Measurements from ENCODE around the gene ARF3. TPM values are rescaled to one million over a fixed set of nuclear protein-coding genes. Genes with fewer than 3 reads are reported as not detected.

ARF3 gene
- total RNA-seq, 2 experiments from 2014 or later: 88.0 to 96.5 TPM

DNA sequence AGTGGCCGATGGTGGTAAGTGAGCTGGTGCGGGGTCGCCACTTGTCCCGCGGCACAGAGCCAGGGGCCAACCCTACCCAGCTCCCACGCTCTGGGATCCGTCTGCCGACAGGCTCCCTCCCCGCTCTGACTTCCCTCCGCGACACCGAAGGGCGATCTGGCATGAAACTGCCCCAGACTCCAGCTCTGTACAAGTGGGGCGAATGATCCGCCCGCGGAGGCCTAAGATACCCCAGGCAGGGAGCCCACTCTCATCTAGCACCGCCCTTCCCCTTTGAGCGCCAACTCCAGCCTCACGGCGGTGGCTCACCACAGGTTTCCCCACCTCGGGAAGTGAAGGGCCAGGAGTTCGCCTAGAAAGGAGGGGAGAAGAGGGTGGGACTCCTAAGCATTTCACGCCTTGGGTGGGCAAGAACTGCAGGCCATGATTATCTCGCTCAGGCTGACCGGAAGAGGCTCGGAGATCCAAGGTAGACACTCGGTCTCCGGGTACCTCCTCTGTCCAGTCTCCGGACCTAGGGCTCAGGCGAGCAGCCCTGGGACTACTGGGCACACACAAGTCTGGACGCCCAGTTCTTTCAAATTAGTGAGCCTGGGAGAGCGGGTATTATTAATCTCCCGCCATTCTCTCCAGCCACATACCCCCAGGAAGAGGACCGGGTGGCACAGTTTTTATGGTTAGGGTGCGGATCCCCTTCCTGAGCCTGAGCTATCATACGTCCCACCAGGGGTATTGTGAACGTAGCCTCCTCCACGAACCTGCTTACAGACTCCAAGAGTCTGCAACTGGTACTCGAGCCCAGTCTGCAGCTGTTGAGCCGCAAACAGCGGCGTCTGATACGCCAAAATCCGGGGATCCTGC, 21.7 kb upstream of the ARF3 start:
- Mint-ChIP-seq H3K27ac (peak overlapping the region; percentile 83), H3K27me3 (peaks cover 77% of the 10 kb centered on the region)
- peak; percentile 1 for ATAC-seq (ENCODE audit: low read depth)

DNA sequence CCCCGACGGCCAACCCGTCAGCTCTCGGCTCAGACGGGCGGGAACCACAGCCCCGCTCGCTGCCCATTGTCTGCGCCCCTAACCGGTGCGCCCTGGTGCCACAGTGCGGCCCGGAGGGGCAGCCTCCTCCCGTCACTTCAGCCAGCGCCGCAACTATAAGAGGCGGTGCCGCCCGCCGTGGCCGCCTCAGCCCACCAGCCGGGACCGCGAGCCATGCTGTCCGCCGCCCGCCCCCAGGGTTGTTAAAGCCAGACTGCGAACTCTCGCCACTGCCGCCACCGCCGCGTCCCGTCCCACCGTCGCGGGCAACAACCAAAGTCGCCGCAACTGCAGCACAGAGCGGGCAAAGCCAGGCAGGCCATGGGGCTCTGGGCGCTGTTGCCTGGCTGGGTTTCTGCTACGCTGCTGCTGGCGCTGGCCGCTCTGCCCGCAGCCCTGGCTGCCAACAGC, 21.0 kb upstream of the ARF3 start, which contains the start of gene WNT1:
WNT1 (plus strand) TSS at position 32 of the 450 bp plus-strand sequence; CDS start at position 361, 329 bp downstream.
- no peaks in the 10 kb centered on the region for H3K36me3 Mint-ChIP-seq
- ATAC-seq (ENCODE audit: low read depth): peak; percentile 7
- DNase-seq: peak; percentile 61
- no peaks in the 10 kb centered on the region for H3K9me3 Mint-ChIP-seq
- H3K27ac Mint-ChIP-seq: peak within 1 kb of the TSS; percentile 83
- peaks cover 76% of the 10 kb centered on the region for H3K27me3 Mint-ChIP-seq
- H3K4me3 Mint-ChIP-seq: peak within 1 kb of the TSS; percentile 80
- H3K4me1 Mint-ChIP-seq: peaks cover 46% of the 10 kb centered on the region
- POLR2A ChIA-PET: interaction anchor here (0.7 to 3.8 kb wide), 6 partner anchors 9 to 126 kb away, joined by 3 to 15 read pairs (median 4); partner anchors contain the start of genes ARF3 and DDX23

More for the DNA sequence above, 21.7 kb upstream of the ARF3 start:
- Mint-ChIP-seq H3K4me1 (peaks cover 51% of the 10 kb centered on the region), H3K36me3 (no peaks in the 10 kb centered on the region), H3K4me3 (peak overlapping the region; percentile 80), H3K9me3 (no peaks in the 10 kb centered on the region)
- POLR2A ChIA-PET: interaction anchor here (0.6 to 3.8 kb wide), 15 partner anchors 9 to 152 kb away, joined by 3 to 15 read pairs (median 4); partner anchors contain the start of genes ARF3, DDX23, FKBP11 and RND1
- no peak for DNase-seq

DNA sequence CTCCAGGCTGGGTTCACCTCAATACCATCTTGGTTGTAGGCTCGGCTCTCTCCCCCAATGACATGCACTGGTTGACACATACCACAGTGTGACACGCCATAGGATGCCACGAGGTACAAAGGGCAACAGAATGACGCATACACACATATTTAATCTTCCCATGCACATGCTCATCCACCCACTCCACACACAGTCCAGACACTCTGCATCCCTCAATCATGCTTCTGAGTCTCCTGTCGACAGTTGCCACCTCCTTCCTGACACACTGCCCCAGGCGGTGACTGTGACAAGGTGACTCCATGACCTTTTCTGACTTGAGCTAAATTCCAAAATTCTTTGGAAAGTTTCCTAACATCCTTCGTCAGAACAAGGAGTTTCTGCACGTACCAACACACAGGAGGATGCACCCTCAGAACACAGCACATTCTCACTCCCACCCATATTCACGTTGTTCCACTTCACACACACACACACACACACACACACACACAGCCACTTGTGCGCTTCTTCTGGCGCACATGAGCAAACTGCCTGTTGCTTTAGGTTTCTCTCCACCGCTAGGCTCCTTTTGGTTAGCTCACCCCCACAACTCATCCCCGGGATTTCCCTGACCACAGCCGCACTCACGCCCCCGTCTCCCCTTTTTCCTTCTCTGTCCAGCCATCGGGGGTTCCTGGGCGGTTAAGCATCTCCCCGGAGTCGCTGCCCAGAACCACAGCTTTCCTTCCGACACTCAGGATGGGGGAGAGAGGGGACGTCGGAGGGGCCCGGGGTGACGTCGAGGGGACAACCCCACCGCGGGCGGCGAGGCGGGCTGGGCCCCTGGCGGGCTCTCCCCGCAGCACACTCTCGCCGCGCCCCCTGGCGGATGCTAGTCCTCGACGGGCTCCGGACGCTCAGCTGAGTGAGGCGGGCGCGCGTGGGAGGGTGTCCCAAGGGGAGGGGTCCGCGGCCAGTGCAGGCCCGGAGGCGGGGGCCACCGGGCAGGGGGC, 20.3 kb upstream of the ARF3 start:
- ATAC-seq (ENCODE audit: low read depth): peak; percentile 32
- no peaks in the 10 kb centered on the region for H3K36me3 Mint-ChIP-seq
- H3K27me3 Mint-ChIP-seq: peaks cover 78% of the 10 kb centered on the region
- no peaks in the 10 kb centered on the region for H3K9me3 Mint-ChIP-seq
- POLR2A ChIA-PET: interaction anchor here (1.0 to 3.8 kb wide), 5 partner anchors 8 to 89 kb away, joined by 3 to 15 read pairs (median 4); partner anchors contain the start of gene ARF3
- H3K4me1 Mint-ChIP-seq: peaks cover 45% of the 10 kb centered on the region
- DNase-seq: peak; percentile 89
- peak overlapping the region; percentile 42 for H3K4me3 Mint-ChIP-seq
- no peak overlapping the region for H3K27ac Mint-ChIP-seq

DNA sequence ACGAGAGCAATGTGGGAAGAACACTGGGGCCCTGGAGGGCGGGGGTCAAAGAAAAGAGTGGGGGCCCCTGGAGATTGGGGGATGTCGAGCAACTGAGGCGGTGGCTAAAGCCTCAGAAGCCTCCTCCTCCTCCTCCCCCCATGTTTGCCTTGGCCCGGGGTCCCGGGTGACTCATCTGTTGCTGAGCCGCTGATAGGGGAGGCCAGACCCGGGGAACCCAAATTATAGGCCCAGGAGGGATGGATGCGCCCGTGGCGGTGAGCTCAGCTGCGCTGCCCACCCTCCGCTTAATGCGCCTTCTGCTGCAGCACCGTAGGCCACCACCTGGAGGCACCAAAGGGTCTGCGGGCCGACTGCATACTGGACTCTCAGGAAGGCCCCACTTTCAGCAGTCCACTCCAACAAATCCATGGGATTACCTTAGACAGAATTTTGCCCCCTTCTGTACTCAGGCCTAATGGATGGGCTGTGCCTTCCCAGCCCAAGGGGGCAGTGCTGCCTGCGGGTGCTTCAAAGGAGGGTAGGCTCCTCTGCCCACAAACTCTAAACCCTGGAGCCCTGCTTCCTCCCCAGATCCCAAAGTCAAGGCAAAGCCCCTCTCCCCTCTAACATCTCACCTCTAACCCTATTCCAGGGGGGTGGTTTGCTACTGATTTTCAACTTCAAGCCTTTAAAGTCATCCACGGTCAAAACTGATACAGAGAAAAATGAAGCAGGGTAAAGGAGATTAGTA, 16.8 kb upstream of the ARF3 start:
- Mint-ChIP-seq H3K27ac (no peak overlapping the region), H3K36me3 (no peaks in the 10 kb centered on the region), H3K4me1 (peaks cover 30% of the 10 kb centered on the region), H3K4me3 (no peak overlapping the region), H3K27me3 (peaks cover 87% of the 10 kb centered on the region), H3K9me3 (no peaks in the 10 kb centered on the region)
- POLR2A ChIA-PET: no interaction called here
- DNase-seq (peak; percentile 58), ATAC-seq (ENCODE audit: low read depth) (no peak)

DNA sequence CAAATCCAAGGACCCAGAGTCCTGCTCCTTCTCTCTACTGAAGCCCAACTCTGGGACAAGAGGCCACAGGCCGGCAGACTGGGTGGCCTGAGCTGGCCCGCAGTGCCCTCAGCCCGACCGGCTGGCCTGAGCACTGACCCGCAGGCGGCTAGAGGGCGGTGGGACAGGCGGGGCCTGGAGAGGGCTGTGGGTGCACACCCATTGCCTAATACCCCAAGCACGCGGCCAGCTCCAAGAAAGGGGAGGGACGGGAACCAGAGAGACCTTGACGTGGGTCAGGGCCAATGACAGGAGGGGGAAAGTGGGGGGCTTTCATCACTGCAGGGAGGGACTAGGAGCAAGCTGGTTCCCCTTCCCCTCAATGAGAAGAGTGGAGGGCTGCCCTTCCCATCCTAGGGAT, 16.2 kb upstream of the ARF3 start:
- ATAC-seq (ENCODE audit: low read depth): no peak
- Mint-ChIP-seq H3K36me3 (no peaks in the 10 kb centered on the region), H3K4me1 (peaks cover 25% of the 10 kb centered on the region), H3K27me3 (peaks cover 83% of the 10 kb centered on the region), H3K27ac (no peak overlapping the region), H3K4me3 (no peak overlapping the region), H3K9me3 (no peaks in the 10 kb centered on the region)
- POLR2A ChIA-PET: no interaction called here
- DNase-seq: peak; percentile 30

DNA sequence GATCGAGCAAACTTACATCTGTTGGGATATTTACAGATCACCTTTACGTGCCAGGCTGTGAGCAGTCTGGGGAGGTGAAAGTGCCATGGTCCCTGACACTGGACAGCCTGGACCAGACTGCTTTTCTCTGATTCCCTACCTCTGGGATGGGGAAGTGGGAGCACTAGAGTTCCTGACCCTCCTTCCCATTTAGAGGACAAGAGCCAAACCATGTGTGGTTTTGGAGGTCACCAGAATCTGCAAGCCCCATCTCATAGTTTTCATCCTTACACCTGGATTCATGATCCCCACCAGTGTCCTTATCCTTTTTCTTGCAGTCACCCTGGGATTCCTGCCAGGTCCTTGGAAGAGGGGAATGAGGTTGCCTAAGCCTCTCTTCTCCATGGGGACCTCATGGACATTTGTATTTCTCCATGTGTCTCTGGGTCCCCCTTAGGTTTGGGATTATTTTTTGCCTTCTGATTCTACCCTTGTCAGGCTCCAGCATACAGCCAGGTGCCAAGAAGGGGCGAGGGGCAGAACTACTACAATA, 15.7 kb upstream of the ARF3 start:
- no peaks in the 10 kb centered on the region for H3K9me3 Mint-ChIP-seq
- POLR2A ChIA-PET: no interaction called here
- peaks cover 25% of the 10 kb centered on the region for H3K4me1 Mint-ChIP-seq
- no peak for DNase-seq
- no peak overlapping the region for H3K4me3 Mint-ChIP-seq
- no peaks in the 10 kb centered on the region for H3K36me3 Mint-ChIP-seq
- no peak for ATAC-seq (ENCODE audit: low read depth)
- no peak overlapping the region for H3K27ac Mint-ChIP-seq
- peaks cover 87% of the 10 kb centered on the region for H3K27me3 Mint-ChIP-seq

DNA sequence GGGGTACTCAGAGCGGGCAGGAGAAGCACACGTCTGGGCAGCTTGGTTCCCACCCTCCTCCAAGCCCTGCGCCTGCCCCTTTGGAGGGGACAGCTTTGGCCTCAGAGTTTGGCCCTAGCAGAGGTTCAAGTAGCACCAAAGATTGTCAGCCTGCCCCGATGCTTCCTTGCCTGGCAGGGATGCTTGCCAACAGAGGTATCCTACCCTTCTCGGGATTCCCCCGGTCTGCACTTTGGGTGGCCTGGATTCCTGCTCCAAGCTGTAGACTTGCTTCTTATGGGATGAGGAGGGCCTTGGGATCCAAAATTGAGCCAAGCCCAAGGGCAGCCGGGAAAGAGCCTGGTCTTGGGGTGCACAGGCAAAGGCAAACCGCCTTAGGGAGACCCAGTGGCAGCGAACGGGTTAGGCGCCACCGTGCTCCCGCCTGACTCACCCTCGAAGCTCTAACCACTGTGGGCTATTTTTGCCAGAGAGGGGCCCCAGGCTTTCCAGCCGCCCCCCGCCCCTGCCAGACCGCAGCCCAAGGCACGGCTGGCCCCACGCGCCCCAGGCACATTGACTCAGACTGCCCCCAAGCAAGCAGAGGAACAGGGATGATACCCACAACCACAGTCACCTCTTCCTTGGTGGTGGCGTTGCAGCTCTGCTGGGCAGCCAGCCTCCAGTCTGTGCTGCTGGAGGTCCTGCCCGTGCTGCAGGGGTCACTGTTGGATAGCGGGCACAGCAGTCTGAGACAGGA, 15.1 kb upstream of the ARF3 start:
- no peaks in the 10 kb centered on the region for H3K36me3 Mint-ChIP-seq
- peaks cover 85% of the 10 kb centered on the region for H3K27me3 Mint-ChIP-seq
- no peaks in the 10 kb centered on the region for H3K9me3 Mint-ChIP-seq
- H3K4me3 Mint-ChIP-seq: peak overlapping the region; percentile 79
- peaks cover 20% of the 10 kb centered on the region for H3K4me1 Mint-ChIP-seq
- no peak overlapping the region for H3K27ac Mint-ChIP-seq
- ATAC-seq (ENCODE audit: low read depth): peak; percentile 28
- peak; percentile 44 for DNase-seq
- POLR2A ChIA-PET: interaction anchor here (0.6 kb wide), 1 partner anchor 81 kb away, joined by 4 read pairs; no protein-coding TSS in a partner anchor

DNA sequence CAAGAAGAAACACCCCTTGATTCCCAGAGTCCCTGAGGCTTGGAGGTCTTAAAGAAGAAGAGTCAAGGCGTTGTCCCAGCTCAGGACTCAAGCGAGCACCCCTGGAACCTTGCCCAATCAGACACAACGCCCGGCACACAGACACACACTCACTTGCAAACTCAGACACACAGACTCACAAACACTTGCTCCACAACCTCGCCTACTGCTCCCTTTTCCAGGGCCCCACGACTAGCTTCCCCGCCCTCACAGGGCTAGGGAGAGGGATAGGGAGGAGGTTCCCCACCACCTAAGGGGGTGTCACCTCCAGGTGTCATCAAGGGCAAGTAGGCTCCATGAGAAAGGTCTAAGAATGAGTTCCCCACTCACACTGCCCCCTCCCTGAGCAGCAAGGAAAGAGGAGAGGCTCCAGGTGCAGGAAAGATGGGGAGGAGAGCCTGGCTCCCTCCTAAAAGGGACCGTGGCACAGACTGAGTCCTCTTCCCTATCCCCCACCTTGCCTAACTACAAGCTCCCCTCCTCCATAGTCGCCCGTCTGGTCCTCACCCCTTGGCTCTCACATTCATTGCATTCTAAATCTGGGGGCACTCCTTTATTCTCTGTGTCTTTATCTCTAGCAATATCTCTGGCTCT, 13.5 kb upstream of the ARF3 start:
- H3K27me3 Mint-ChIP-seq: peaks cover 72% of the 10 kb centered on the region
- H3K27ac Mint-ChIP-seq: no peak overlapping the region
- H3K4me1 Mint-ChIP-seq: peaks cover 16% of the 10 kb centered on the region
- ATAC-seq (ENCODE audit: low read depth) (no peak), DNase-seq (no peak)
- H3K4me3 Mint-ChIP-seq: peak overlapping the region; percentile 45
- POLR2A ChIA-PET: no interaction called here
- H3K9me3 Mint-ChIP-seq: no peaks in the 10 kb centered on the region
- no peaks in the 10 kb centered on the region for H3K36me3 Mint-ChIP-seq

DNA sequence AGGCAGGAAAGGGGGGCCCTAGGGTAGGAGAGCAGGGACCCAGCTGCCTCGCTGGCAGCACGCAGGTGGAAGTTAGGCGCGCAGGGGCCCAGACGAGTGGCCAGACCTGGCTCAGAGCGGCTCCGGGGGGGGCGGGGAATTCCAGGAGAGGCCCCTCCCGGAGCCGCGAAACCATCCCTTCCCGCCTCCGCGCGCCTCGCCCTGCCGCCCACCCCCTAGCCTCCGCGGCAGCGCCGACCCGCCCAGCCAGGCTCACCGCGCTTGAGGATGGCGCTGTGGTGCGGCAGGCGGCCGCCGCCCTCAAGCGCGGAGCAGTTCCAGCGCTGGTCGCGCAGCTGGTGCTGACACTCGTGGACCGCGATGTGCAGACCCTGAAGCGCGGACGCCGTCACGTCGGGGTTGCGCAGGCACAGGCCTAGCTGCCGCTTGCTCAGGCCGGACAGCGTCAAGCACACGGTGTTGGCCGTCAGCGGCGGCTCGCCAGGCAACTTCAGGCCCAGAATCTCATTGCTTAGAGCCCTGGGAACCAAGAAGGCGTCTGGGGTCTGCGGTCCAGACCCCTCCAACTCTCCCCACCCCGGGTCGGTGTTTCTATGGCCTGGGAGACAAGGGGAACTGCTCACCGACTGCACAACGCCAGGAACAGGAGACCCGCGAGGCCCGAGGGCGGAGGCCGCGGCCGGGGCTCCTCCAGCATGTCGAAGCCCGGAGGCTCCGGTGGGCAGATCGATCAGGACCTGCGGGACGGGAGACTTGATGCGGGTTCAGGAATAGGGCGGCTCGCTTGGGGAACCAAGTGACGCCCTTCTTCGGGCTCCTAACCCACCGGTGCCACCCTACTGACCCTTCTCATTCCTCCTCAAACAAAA, 12.8 kb upstream of the ARF3 start:
- peak; percentile 40 for ATAC-seq (ENCODE audit: low read depth)
- no peaks in the 10 kb centered on the region for H3K36me3 Mint-ChIP-seq
- H3K4me1 Mint-ChIP-seq: peaks cover 16% of the 10 kb centered on the region
- no peak overlapping the region for H3K27ac Mint-ChIP-seq
- no peaks in the 10 kb centered on the region for H3K9me3 Mint-ChIP-seq
- peaks cover 66% of the 10 kb centered on the region for H3K27me3 Mint-ChIP-seq
- POLR2A ChIA-PET: interaction anchor here (0.5 to 1.5 kb wide), 4 partner anchors 8 to 22 kb away, joined by 4 to 13 read pairs (median 6); partner anchors contain the start of genes ARF3 and WNT1
- peak overlapping the region; percentile 5 for H3K4me3 Mint-ChIP-seq
- DNase-seq: peak; percentile 59

DNA sequence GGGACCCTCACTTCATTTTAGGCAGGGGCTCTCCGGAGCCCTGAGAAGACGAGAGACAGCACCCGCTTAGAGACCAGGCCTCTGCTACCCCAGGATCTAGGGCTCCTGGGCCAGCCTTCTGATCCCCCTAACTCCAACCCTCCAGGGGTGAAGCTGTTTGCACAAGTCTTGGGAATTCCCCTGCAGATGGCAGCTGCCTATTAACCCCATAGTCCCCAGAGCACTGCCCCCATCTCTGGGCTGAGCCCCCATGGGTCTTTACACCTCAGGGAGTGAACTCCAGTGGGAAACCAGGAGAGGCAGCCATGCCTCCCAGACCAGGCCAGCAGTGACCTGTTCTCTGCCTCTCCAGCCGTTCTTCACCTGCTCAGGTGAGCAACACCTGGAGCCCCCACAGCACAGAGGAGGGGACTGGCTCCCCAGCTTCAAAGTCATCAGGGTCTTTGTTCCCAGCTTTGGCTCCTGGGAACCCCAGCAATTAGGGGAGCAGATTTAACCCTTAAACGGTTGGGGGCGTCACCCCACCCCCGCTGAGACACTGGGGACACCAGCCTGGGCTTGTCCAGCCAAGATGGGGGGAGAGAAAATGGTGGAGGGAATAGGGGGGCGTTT, 12.0 kb upstream of the ARF3 start:
- DNase-seq (no peak), ATAC-seq (ENCODE audit: low read depth) (no peak)
- H3K27ac Mint-ChIP-seq: no peak overlapping the region
- peaks cover 16% of the 10 kb centered on the region for H3K4me1 Mint-ChIP-seq
- no peak overlapping the region for H3K4me3 Mint-ChIP-seq
- peaks cover 58% of the 10 kb centered on the region for H3K27me3 Mint-ChIP-seq
- no peaks in the 10 kb centered on the region for H3K36me3 Mint-ChIP-seq
- H3K9me3 Mint-ChIP-seq: no peaks in the 10 kb centered on the region
- POLR2A ChIA-PET: interaction anchor here (0.5 to 1.5 kb wide), 4 partner anchors 9 to 23 kb away, joined by 4 to 13 read pairs (median 6); partner anchors contain the start of genes ARF3 and WNT1
